NCI-H2081 treated with DMSO at 0.1 percent for 48 hours (cell line): ENCODE results near the gene LAMB2.
A peak's percentile ranks its signal among the peaks of the same experiment; 100 is the strongest.

Source experiments
- DNase-seq: peaks from one replicate; lab custom pipeline; 2025; lab: John Stamatoyannopoulos, UW

Gene LAMB2

DNA sequence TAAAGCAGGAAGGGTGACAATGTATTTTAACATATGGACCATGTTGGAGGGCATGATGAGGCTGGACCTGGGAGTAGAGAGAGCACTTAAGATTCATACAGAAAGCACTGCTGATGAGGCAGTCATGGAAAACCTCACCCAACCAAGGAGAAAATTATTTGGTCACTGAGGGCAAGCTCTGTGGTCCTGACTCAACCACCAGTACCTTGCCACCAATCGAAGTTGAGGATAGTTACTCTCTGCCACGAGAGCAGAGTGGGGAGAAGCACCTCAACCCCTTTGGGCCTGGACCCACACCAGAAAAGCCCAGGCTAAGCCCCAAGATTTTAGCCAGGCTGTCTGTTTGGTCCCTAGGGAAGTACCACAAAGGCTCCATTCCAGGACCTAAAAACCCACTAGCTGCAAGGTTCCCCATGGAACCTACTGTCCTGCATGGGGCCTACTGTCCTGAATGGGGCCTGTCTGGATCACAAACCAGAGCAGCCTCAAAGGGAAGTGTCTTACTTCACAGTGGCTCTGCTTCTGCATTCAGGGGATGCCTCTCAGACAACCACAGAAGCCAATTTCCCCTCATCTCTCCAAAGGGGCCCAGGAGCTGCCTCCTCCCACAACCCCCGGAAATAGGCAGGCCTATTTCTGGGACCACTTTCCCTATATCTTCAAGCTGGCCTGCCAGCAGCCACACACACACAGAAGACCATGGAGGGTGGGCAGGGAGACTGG is 29.1 kb upstream of the LAMB2 start:
- DNase-seq, result no peak

DNA sequence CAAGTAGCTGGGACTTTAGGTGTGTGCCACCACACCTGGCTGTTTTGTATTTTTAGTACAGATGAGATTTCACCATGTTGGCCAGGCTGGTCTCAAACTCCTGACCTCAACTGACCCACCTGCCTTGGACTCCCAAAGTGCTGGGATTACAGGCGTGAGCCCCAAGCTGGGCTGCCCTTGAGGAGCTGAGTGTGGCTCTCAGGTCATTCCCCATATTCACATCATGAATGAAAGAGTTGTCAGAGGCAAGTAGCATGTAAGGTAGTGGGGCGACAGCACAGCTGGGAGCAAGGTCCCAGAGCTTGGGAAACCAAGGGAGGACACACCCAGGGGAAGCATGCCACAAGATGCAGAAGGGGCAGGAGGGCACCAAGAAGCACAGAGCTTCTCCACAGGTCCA is 28.3 kb upstream of the LAMB2 start:
- DNase-seq, result no peak

DNA sequence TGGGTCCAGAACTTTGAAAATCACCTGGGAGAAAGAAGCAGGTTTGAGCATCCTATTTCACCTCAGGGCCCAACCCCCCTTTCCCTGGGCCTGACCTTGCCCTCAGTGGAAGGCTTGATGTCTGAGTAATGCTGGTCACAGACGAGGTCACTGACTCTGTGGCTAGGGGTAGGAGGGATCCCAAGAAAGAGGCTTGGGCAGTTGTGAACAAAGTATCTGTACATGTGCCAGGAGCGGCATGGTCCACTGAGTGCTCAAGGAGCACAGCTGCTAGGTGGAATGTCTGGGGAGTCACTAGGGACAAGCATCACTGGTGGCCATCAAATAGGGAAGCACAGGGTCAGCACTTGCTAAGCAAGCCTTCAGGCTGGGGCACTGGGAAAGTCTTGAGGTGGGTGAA is 25.9 kb upstream of the LAMB2 start:
- DNase-seq, result no peak

DNA sequence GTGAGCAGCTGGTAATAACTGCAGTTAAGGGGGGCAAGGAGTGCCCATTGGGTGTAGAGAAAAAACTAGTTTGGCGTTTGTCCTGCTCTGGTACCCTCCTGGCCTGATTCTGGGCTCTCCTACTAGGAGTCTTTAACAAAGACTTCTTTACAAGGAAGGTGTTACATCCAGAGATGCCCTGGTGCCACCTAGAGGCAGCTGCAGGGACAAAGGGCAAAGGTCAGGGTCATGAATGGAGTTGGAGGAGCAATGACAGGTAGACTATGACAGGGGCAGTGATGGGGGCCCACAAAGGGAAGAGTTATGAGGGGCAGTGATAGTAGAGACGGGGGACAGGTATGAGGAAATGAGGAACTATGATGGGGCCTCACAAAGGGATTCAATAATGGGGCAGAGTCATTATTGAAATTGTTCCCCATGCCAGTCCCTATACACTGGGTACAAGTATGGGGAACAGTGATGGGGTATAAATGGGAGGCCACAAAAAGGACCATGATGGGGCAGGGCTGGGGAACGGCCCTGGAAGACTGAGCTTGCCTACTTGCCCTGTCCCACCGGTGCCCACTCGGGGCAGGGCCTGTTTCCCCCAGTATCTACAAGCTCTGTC is 25.4 kb upstream of the LAMB2 start:
- DNase-seq, result no peak

DNA sequence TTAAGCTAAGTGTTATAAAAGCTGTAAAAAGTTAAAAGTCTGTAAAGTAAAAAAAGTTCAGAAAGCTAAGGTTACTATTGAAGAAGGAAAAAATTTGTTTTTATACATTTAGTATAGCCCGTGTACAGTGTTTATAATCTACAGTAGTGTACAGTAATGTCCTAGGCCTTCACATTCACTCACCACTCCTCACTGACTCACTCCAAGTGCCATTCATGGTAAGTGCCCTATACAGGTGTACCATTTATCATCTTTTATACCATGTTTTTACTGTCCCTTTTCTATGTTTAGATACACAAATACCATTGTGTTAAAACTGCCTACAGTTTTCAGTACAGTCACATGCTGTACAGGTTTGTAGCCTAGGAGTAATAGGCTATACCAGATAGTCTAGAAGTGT is 24.4 kb upstream of the LAMB2 start:
- no peak for DNase-seq

DNA sequence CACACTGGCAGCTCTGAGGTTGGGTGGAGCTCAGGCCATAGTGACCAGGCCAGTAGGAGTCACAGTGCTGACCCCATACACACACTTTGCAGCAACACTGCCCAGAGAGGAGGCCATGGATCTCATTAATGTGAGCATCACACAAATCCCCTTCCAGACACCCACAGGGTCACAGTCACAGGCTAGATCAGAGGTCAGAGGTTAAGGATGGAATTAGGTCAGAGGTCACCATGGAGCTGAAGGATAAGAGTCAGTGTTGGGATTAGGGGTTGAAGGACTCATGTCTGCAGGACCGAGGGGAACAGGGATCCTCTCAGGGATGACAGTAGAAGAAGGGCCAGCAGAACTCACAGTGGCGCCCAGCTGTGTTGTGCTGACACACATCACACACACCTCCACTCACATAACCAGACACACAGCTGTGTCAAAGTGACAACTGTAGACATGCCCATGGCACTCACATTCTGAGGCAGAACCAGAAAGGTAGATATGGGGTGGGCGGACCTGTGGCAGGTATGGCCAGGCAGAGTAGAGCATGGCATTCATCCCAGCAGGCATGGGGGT is 20.6 kb upstream of the LAMB2 start:
- no peak for DNase-seq

DNA sequence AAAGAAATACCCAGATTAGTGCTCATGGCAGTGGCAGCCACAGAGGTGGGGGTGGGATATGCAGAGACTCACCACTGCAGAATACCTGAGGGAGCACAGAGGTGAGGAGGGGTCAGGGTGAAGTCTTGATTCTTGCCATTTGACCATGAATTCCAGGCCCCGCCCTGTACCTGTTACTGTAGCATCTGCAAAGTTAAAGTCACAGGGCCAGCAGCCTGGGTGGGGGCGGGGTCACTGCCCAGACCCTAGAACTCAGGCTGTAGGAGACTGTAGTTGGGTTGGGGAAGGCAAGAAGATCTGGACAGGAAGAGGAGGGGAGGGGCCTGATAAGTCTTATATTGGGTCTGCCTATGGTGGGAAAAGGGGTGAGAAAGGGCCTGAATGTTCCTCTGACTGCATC is 18.8 kb upstream of the LAMB2 start:
- no peak for DNase-seq

DNA sequence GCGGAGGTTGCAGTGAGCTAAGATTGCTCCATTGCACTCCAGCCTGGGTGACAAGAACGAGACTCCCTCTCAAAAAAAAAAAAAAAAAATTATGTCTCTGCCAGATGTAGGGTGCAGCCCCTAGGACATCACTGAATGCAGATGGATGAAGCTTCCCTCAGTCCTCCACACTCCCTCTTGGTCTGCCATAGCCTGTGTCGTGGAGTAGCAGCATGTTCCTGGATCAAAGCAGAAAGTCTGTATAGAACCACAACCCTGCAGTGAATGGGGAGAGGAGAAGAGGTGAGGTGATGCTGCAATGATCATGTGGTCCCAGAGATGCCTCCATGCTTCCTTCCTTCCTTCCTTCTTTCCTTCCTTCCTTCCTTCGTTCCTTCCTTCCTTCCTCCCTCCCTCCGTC is 15.3 kb upstream of the LAMB2 start:
- no peak for DNase-seq

DNA sequence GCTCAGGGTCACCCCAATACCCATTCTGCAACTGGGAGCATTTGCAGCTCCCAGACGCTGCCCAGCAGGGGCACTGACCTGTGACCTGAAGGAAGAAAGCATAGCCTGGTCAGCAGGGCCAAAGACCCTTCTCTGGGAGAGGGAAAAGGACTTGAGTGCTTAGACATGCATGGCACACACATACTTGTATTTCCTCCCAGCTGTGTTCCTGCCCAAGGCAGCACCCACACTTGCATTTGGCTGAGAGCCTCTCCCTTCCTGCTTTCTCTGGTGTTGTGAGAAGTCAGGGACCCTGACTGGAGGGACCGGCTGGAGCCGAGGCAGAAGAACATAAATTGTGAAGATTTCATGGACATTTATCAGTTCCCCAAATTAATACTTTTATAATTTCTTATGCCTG is 7.2 kb upstream of the LAMB2 start:
- no peak for DNase-seq

DNA sequence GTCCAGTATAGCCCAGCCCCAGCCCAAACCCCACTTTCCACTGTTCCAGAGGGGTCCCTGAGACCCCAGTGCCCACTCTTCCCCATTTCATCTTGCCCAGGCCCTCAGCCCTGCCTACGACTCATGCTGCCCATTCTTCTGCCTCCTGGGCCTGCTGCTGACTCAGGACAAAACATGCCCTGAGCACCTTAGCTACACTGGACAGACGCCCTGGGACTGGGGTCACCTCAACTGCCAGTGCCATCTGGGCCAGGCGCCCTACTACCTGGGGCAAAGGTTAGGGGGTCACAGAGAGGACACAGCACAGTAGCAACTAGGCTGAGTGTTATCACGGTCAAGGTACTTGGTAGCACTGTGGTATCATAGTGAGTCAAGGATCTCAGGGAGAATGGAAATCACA is 2.6 kb upstream of the LAMB2 start:
- DNase-seq, result no peak

DNA sequence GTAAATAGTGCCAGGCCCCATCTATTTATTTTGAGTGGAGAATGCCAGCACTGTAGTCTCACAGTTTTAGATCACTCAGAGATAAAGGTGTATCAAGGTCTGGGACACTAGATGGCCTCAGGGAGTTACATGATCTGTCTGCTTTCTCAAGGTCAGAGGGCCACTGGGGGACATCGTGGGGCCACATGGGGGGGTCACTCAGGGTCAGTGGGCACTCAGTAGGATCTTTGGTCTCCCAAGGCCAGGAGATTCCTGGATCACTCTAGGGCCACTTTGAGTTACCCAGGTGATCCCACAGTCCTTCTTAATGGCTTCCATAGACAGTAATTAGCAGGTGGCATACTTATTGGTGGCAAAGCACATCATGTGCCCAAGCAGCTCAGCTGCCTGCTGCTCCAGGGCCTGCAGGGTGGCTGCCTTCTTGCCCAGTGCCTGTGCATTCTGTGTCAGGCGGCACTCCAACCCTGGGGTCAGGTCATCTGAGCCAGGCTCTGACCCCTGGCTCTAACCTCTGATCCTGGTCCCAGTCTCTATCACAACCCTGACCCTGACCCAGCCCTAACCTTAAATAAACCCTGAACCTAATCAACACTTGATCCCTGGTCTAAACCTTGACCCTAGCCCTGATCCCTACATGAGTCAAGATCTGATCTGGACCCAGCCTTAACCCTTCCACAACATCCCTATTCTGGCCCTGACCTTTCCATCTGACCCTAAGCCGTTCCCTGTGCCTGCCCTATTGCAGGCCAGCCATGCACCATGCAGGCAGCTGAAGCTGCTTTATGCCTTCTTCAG is 1.8 kb upstream of the LAMB2 start:
- no peak for DNase-seq

DNA sequence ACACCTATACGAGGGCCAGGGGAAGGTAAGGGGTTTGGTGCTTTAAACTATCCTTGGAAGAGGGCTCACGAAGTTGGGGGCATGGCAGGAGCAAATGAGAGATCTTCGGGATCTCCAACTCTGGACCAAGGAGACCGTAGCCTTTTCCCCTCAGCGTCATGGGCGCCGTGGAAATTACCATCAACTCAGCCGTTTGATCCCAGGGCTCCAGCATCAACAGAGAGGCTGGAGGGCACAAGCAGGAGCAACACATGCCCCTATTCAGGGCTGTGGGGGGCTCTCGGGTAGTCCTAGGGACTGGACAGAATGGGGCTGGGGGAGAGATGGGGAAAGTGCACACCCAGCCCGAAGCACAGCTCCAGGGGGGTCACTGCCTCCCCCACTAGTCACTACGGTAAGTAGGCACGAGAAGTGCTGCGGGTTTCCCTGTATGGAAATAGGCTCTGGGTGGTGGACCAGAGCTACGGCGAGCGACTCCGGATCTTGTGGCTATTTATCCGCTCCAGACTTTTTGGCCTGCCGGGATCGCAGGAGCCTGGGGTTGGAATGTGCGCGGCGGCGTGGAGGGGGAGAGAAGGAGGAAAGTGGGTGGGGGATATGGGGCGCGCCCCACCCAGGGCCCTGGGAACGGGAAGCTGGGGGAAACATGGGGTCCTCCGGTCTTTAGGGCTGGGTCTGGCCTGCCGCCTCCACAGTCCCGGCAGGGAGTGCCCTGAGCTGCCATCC is 539 bp upstream of the LAMB2 start:
- DNase-seq, result peak; percentile 13

DNA sequence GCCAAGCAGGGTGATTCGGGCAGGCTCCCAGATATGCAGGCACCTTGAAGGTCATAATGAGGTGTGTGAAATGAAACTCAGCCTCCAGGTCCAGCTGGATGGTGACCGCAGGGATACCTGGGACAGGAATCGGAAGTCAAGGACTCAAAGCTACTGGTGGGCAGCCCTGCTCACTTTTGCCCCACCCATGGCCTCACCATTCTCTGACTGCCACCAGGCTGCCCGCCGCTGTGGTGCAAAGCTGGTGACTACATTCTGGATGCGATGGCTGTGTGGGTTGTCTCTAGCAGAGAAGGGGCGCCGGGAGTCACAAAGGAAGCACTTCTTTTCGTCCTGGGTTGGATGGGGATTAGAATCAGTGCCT is 795 bp downstream of the LAMB2 start:
- no peak for DNase-seq

DNA sequence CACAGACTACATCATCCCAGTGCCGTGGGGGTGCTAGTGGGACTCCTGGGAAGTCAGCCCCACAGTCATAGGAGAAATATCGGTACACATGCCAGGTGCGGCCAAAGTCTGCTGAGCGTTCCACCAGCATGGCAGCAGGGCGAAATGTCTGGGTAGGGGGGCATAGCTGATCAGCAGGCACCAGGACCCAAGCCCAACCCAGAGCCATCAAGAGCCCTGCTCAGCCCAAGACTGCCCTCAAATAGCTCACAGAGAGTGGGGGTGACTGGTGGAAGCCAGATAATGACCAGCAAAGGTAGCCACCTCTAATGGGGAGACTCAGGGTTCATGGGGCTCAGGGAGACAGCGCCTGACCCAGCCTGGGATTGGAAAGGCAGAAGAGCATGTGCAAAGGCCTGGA is 1.3 kb downstream of the LAMB2 start:
- no peak for DNase-seq

DNA sequence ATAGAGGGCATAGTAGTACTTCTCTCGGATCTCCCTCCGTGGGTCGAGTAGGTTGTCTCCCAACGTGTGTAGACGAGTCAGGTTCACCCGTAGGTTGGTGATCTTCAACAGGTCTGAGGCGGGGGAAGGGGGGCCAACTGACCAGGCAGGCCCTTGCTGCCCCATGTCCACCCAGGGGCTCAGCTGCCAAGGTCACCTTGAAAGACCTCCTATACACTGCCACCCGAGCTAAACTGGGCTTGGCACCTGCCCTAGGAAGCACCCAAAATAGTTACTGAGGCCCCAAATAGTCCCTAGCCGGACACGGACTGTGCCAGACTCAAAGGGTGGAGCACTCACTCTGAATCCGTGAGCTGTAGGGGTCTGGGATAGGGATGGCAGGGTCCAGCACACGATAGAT is 1.8 kb downstream of the LAMB2 start:
- DNase-seq, result no peak

DNA sequence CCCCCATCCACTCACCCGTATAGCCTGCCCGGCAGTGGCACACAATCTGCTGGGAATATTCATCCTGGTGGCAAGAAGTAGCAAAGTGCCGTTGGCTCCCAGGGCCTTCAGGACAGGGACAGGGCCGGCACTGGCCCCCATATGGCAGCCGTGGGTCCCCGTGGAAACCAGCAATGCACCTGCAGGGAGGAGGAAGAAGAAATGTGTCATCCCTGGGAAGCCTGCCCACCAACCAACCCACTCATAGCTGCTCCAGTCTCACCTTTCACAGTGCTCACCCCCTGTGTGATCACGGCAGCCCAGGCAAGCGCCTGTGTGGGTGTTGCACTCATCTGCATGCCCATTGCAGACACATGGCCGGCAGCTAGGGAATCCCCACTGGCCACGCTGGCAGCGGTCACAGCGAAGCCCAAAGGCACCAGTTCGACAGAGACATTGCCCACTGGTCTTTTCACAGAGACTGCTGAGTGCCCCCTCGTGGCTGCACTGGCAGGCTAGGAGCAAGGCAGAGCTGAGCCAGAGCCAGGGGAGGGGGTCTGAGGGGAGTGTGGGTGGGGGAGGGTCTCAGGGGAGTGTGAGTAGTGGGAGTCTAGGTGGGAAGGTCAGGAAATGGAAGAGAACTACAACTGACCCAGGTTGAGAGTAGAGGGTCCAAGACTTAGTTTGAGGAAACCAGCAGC is 7.7 kb downstream of the LAMB2 start:
- DNase-seq, result no peak

DNA sequence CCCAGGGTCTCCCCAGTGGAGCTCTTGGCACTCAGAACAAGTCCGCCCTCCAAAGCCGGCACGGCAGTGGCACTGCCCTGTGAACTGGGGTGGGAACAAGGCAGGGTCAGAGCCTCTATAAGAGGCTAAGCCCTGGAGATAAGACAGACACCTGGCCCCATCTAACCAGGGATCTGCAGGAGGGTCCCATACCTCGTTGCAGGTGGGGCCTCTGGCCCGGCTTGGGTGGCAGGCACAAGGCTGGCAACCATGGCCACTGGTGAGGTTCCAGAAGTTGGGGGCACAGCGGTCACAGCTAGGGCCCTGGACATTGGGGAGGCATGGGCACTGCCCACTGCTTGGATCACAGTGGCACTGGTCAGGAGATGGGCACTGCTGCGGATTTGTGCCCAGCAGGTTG is 8.6 kb downstream of the LAMB2 start:
- DNase-seq, result no peak

DNA sequence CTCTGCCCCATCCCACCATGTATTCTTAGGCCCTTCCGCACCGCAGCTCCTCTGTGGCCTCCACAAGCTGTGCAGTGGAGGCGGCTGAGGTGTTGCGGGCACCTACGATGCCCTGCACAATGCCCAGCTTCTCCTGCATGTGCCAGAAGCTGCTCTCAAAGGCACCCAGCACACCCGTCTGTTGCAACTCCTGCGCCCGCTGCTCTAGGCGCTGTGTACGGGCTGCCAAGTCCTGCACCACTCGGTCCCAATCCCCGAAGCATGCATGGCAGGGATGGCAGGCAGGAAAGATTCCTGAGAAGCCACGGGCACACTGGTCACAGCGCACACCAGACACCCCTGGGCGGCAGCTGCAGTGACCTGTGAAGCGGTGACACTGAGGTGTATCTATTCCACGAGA is 9.2 kb downstream of the LAMB2 start:
- DNase-seq, result no peak

DNA sequence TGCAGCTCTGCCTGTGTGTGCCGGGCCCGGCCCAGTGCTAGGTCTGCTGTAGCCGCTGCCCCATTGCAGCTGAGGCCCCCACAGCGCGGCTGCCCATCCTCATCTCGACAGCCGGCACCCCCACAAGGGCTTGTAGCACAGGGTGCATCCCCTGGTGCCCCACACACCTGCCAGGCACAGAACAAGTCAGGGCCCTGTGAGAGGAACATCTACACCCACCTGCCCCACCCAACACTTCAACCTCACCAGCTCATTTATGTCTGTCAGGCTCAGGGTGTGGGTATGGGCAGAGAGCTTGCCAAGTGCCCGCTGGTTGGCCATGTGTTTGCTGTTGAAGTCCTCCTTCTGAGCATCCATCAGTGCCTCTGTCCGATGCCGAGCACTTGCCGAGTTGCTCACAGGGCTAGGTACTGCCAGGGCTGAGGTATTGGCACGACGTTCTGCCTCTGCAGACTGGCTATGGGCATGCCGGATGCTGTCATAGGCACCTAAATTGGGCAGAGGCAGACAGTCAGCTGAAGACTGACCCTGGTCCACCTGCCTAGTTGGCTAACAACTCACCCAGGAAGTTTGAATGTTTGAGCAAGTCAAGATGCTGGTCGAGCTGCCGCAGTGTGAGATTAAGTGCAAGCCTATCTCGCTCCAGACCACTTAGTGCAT is 9.8 kb downstream of the LAMB2 start:
- DNase-seq, result no peak

DNA sequence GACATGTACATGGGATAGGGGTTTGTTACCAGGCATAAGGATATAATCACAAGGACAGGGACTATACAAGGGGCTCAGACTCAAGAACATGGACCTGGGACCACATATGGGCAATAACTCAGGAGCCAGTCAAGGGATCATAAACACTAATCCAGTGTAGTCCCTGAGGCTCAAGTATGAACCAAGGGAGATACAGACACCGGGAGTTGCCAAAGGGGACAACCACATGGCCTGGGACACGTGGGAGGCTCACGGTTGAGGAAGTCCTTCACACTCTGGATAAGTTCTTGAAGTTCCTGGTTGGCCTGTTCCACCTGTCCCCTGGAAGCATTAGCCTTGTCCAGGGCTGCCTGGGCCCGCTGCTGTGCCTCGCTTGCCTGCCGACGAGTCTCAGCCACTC is 10.4 kb downstream of the LAMB2 start:
- DNase-seq, result no peak

DNA sequence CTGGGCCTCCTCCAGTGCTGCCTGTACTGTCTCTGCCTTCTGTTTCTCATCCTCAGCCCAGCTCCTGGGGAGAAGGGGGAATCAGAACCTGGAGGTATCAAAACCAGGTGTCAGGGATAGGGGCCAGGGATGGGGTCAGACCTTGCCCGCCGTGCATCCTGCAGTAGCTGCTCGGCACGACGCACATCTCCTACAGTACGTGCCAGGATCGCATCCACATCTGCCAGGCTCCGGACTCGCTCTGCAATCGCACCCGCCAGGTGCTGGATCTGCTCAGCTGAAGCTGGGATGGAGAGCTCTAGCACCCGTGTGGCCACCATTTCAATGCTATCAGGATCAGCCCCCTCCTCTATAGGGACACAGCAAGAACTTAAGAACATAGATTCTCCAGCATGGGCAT is 10.8 kb downstream of the LAMB2 start:
- DNase-seq, result no peak
